PC-9 (cell line): ENCODE data around the gene SLC22A1. TPM values are rescaled to one million over a fixed set of nuclear protein-coding genes. Genes with fewer than 3 reads are reported as not detected.

ENCODE experiments used
- BruUV-seq: library from RNA; stranded (reverse); fragments of 400-500 nt; replicated peaks from 2 replicates; lab custom pipeline; 2021; lab: Mats Ljungman, UMichigan
- CTCF ChIA-PET: fragments of 300-600 bp; sonication (Branson Sonifier 250); formaldehyde crosslinking; loops from one replicate; lab custom pipeline; 2022; ENCODE audit warnings: antibody characterized with exemption; lab: Charles Lee
- POLR2A ChIA-PET: fragments of 300-600 bp; sonication (Branson Sonifier 250); formaldehyde crosslinking; loops from one replicate; lab custom pipeline; 2022; ENCODE audit warnings: antibody characterized with exemption; ENCODE audit not compliant: unreplicated experiment; lab: Charles Lee
- DNase-seq, 2 experiments: peaks; one replicate each; pipeline versions ENCODE4 v3.0.0 to v3.0.0-alpha.2; 2015 to 2022; ENCODE audit warnings: mixed read lengths in 1 of 2
- H2AFZ ChIP-seq: fragments of 200-600 bp; sonication (generic); 2 replicates; pipeline ENCODE4 v1.8.1; 2017; ENCODE audit warnings: antibody characterized with exemption
- H3F3A ChIP-seq: fragments of 200-600 bp; sonication (generic); 2 replicates; pipeline ENCODE4 v1.8.1; 2017; ENCODE audit warnings: antibody characterized with exemption, mild to moderate bottlenecking, low read depth; ENCODE audit not compliant: insufficient read depth
- H3K27ac ChIP-seq: fragments of 200-600 bp; sonication (generic); 2 replicates; pipeline ENCODE4 v1.6.1; 2016; ENCODE audit warnings: mixed run types
- H3K27me3 ChIP-seq: fragments of 200-600 bp; sonication (generic); 2 replicates; pipeline ENCODE4 v1.6.1; 2016; ENCODE audit warnings: low read depth, mixed run types; ENCODE audit not compliant: insufficient read depth
- H3K36me3 ChIP-seq: fragments of 200-600 bp; sonication (generic); 2 replicates; pipeline ENCODE4 v1.6.1; 2016; ENCODE audit warnings: low read depth, mixed run types
- H3K4me1 ChIP-seq: fragments of 200-600 bp; sonication (generic); replicated peaks from 2 replicates; pipeline ENCODE4 v1.6.1; 2016; ENCODE audit warnings: mixed run types; ENCODE audit not compliant: insufficient read depth
- H3K4me2 ChIP-seq: fragments of 200-600 bp; sonication (generic); 2 replicates; pipeline ENCODE4 v1.6.1; 2017; ENCODE audit warnings: mixed run types
- H3K4me3 ChIP-seq: fragments of 200-600 bp; sonication (generic); 2 replicates; pipeline ENCODE4 v1.6.1; 2016; ENCODE audit warnings: mixed run types
- H3K79me2 ChIP-seq: fragments of 200-600 bp; sonication (generic); 2 replicates; pipeline ENCODE4 v1.6.1; 2017; ENCODE audit warnings: low read depth, mixed run types
- H3K9me2 ChIP-seq: fragments of 200-600 bp; sonication (generic); 2 replicates; pipeline ENCODE4 v1.8.1; 2017; ENCODE audit warnings: mild to moderate bottlenecking; ENCODE audit not compliant: insufficient read depth
- H3K9me3 ChIP-seq: fragments of 200-600 bp; sonication (generic); 2 replicates; pipeline ENCODE4 v1.8.1; 2016; ENCODE audit warnings: low read depth; ENCODE audit not compliant: insufficient read depth
- H4K20me1 ChIP-seq: fragments of 200-600 bp; sonication (generic); 2 replicates; pipeline ENCODE4 v1.8.1; 2017; ENCODE audit not compliant: insufficient read depth
- EZH2 ChIP-seq: fragments of 200-600 bp; sonication (generic); IDR thresholded peaks from 2 replicates; pipeline ENCODE4 v1.8.0; 2017; ENCODE audit warnings: antibody characterized with exemption, low read depth
- intact Hi-C: fragments of 100-400 bp; cut with micrococcal nuclease; formaldehyde crosslinking; loops from one replicate; pipeline ENCODE4 v1.10.0; 2022; ENCODE audit not compliant: unreplicated experiment
- total RNA-seq: library from RNA; stranded (reverse); gene quantifications from 2 replicates; pipeline ENCODE4 v1.2.3, GENCODE V29; 2021
- TF ChIP-seq, protein P1 (sequence below): fragments of 200-600 bp; sonication (generic); conservative IDR thresholded peaks from 2 replicates; pipeline ENCODE4 v1.6.1; 2017; ENCODE audit warnings: mixed run types, antibody characterized with exemption, mild to moderate bottlenecking, moderate library complexity

The SLC22A1 gene
- total RNA-seq, 1 experiment from 2014 or later, result not detected

DNA sequence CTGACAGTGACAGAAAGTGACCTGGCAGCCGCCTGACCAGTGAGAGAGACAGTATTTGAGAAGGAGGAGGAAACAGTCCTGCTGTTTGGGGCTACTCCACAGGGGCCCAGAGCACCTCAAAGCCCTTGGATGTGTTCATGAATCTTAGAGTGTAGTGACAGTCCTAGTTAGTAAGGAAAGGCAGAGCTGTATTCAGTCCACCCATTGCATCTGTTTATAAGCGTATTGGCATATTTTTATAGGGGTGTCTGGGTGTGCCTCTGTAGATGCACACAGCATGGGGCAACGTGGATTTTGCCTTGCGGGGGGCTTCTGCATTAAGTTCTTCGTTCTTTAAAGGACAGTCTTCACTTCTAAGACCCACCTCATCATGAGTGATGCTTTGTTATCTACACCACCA is 44.6 kb upstream of the SLC22A1 start:
- H3K36me3 ChIP-seq, result no peaks in the 10 kb centered on the region
- no peaks in the 10 kb centered on the region for H4K20me1 ChIP-seq
- no peaks in the 10 kb centered on the region for H3K9me2 ChIP-seq
- ChIA-PET POLR2A (no interaction called here), CTCF (interaction anchor here (0.6 kb wide), 1 partner anchor 111 kb away, joined by 3 read pairs; no protein-coding TSS in a partner anchor)
- H3K4me3 ChIP-seq, result no peak overlapping the region
- no peak overlapping the region for H3K27ac ChIP-seq
- no peak overlapping the region for H3K4me2 ChIP-seq
- no peaks in the 10 kb centered on the region for H3F3A ChIP-seq
- no peak overlapping the region for H2AFZ ChIP-seq
- no peak for TF ChIP-seq EZH2
- TF ChIP-seq, protein P1, sequence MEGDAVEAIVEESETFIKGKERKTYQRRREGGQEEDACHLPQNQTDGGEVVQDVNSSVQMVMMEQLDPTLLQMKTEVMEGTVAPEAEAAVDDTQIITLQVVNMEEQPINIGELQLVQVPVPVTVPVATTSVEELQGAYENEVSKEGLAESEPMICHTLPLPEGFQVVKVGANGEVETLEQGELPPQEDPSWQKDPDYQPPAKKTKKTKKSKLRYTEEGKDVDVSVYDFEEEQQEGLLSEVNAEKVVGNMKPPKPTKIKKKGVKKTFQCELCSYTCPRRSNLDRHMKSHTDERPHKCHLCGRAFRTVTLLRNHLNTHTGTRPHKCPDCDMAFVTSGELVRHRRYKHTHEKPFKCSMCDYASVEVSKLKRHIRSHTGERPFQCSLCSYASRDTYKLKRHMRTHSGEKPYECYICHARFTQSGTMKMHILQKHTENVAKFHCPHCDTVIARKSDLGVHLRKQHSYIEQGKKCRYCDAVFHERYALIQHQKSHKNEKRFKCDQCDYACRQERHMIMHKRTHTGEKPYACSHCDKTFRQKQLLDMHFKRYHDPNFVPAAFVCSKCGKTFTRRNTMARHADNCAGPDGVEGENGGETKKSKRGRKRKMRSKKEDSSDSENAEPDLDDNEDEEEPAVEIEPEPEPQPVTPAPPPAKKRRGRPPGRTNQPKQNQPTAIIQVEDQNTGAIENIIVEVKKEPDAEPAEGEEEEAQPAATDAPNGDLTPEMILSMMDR, result no peak
- H3K9me3 ChIP-seq, result no peaks in the 10 kb centered on the region
- H3K27me3 ChIP-seq, result no peaks in the 10 kb centered on the region
- intact Hi-C loops, result no loop called here
- no peaks in the 10 kb centered on the region for H3K79me2 ChIP-seq
- H3K4me1 ChIP-seq, result no peaks in the 10 kb centered on the region
- no peak for DNase-seq
- BruUV-seq, result no TSS peak

DNA sequence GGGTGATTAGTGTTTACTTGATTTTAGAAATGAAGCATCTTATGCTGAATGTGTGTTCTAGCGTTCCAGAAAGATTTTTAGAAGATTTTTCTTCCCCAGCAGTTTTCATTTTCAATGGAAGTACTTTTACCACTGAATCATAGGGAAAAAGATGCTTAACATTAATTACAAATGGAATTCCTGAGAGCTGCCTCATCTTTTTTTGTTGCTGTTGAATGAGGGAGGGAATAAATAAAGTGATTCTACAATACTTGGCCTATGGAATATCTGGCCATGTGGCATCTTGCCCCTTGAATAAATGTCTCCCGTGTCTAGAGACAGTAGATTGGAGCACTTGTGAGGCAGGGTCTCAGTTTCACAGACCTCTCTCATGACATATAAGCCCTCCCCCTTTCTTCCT is 44.1 kb upstream of the SLC22A1 start:
- no peak overlapping the region for H2AFZ ChIP-seq
- no peak overlapping the region for H3K4me2 ChIP-seq
- H3K4me1 ChIP-seq, result no peaks in the 10 kb centered on the region
- BruUV-seq, result no TSS peak
- TF ChIP-seq, protein P1, result no peak
- no peak for TF ChIP-seq EZH2
- no peaks in the 10 kb centered on the region for H3F3A ChIP-seq
- POLR2A ChIA-PET, result no interaction called here
- intact Hi-C loops, result no loop called here
- CTCF ChIA-PET, result interaction anchor here (0.6 kb wide), 1 partner anchor 112 kb away, joined by 3 read pairs; no protein-coding TSS in a partner anchor
- no peaks in the 10 kb centered on the region for H3K9me3 ChIP-seq
- no peak overlapping the region for H3K4me3 ChIP-seq
- no peak overlapping the region for H3K27ac ChIP-seq
- H3K79me2 ChIP-seq, result no peaks in the 10 kb centered on the region
- no peaks in the 10 kb centered on the region for H4K20me1 ChIP-seq
- DNase-seq, result no peak
- no peaks in the 10 kb centered on the region for H3K9me2 ChIP-seq
- H3K27me3 ChIP-seq, result no peaks in the 10 kb centered on the region
- H3K36me3 ChIP-seq, result no peaks in the 10 kb centered on the region

DNA sequence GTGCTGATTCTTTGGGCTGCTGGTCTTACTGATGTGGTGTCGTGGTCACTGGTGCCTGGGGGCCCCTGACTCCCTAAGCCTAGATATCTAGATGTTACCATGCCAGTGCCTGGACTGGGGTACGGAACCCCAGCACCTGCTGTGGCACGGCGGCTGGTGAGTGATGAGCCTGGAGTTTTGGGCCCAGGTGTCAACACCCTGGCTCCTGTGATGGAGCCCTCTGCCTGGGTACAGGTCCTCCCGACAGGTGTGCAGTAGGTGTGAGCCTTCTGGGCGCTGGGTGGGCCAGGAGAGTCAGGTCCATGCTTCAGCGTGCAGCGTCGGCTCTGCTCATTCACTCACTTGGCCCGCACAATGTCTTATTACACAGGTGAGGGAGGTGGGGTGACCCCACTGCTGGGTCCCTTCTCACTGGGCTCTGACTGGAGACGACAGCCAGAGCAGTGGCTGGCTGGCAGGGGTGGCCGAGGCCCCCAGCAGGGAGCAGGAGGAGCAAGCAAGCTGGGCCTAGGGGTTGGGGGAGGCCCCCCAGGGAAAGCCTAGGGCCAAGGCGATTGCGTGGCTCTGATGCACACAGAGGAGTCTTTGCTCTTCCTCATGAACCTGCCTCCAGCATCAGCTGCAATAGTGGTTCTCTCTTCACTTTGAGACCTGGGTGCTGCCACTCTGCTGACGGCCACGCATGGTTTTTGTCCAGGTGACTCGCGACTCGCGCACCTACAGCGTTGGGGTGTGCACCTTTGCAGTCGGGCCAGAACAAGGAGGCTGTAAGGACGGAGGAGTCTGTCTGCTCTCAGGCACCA is 42.5 kb upstream of the SLC22A1 start:
- CTCF ChIA-PET, result no interaction called here
- H4K20me1 ChIP-seq, result no peaks in the 10 kb centered on the region

More for the DNA sequence above, 42.5 kb upstream of the SLC22A1 start:
- no peak for DNase-seq
- no peak for TF ChIP-seq EZH2
- TF ChIP-seq, protein P1, result no peak
- intact Hi-C loops, result no loop called here
- no peaks in the 10 kb centered on the region for H3K4me1 ChIP-seq
- no peak overlapping the region for H2AFZ ChIP-seq
- H3K4me2 ChIP-seq, result no peak overlapping the region
- no peaks in the 10 kb centered on the region for H3K36me3 ChIP-seq
- BruUV-seq, result no TSS peak
- no peaks in the 10 kb centered on the region for H3K79me2 ChIP-seq
- H3K9me2 ChIP-seq, result no peaks in the 10 kb centered on the region
- no peaks in the 10 kb centered on the region for H3K9me3 ChIP-seq
- no peaks in the 10 kb centered on the region for H3F3A ChIP-seq
- POLR2A ChIA-PET, result no interaction called here
- H3K27me3 ChIP-seq, result no peaks in the 10 kb centered on the region
- no peak overlapping the region for H3K27ac ChIP-seq
- no peak overlapping the region for H3K4me3 ChIP-seq
